Gastroesophageal sphincter (tissue), 3 donors: ENCODE data around the gene SNCB.

ENCODE experiments used
- CTCF ChIP-seq, 4 experiments: fragments of 200-600 bp in 2 of 4; fragments of 450-650 bp in 2 of 4; sonication (generic) in 1 of 4; IDR thresholded peaks; one replicate each; pipeline ENCODE4 v1.5.1; 2017 to 2019; ENCODE audit warnings: antibody characterized with exemption in 4 of 4, mild to moderate bottlenecking in 2 of 4, moderate library complexity in 2 of 4
- POLR2AphosphoS5 ChIP-seq: sonication (generic); formaldehyde crosslinking; IDR thresholded peaks from one replicate; pipeline ENCODE4 v1.6.1; 2017; ENCODE audit warnings: antibody characterized with exemption

- no peak for TF ChIP-seq POLR2AphosphoS5
- TF ChIP-seq CTCF (IDR thresholded peaks at IDR 0.05) = no peak
Measured at GRCh38 chr5:176611435-176611834, 18.9 kb downstream of the SNCB start.
